ENCODE data around the gene ATR. TPM values are rescaled to one million over a fixed set of nuclear protein-coding genes. Genes with fewer than 3 reads are reported as not detected.

ATR gene
- total RNA-seq, 1 experiment from 2014 or later = 24.7 TPM

DNA sequence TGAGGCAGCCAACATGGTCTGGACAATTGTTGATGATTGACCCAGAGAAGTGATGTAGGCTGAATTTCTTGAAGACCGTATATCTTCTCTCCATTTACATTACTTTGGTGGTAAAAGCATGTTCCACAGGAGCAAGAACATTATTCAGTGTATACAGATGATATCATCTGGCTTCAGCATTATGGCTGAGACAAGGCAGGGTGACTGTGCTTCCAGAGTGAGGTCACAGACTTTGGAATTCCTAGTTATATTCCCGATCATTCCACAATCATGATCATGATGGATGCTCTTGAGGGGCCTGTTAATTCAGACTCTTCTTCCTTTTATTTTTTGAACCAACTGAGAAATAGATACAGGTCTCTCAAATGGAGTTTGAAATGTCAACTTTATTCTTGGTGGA is 36.6 kb upstream of the ATR start:
- RAD21 ChIA-PET (ENCODE audit: low non-redundant PET in 1 of 2, low total read pairs in 2 of 2, uncharacterized antibody in 2 of 2, unreplicated experiment in 2 of 2) = no interaction called here
- Histone ChIP-seq H2AFZ (ENCODE audit: low read depth, low read length, poor library complexity, severe bottlenecking) (no peak overlapping the region), H3K27ac (ENCODE audit: low read depth, low read length) (no peak overlapping the region)

More for the DNA sequence above, 36.6 kb upstream of the ATR start:
- H3K9me3 ChIP-seq (ENCODE audit: control insufficient read depth in 1 of 2, insufficient read depth in 1 of 2, low read depth in 1 of 2, low read length in 2 of 2) = no peaks in the 10 kb centered on the region
- no peak overlapping the region for H3K4me3 ChIP-seq (replicated peaks in 1 of 2; ENCODE audit: low read depth in 1 of 2, low read length in 2 of 2)
- no peak for DNase-seq (ENCODE audit: low read depth, low spot score)
- peaks cover 11 to 13% of the 10 kb centered on the region in 2 experiments for H3K4me1 ChIP-seq (ENCODE audit: control insufficient read depth in 1 of 2, insufficient read depth in 2 of 2, low read length in 2 of 2)
- intact Hi-C loops (cut with micrococcal nuclease) = no loop called here
- H3K36me3 ChIP-seq (ENCODE audit: control insufficient read depth in 1 of 2, insufficient read depth in 2 of 2, low read length in 2 of 2) = no peaks in the 10 kb centered on the region
- TF ChIP-seq, protein P1, sequence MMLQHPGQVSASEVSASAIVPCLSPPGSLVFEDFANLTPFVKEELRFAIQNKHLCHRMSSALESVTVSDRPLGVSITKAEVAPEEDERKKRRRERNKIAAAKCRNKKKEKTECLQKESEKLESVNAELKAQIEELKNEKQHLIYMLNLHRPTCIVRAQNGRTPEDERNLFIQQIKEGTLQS (IDR thresholded peaks at IDR 0.05) = no peak
- TF ChIP-seq POLR2A (IDR thresholded peaks at IDR 0.05; ENCODE audit: borderline replicate concordance, extremely low read depth, insufficient read depth, insufficient read length) (no peak), SIN3A (IDR thresholded peaks at IDR 0.05; ENCODE audit: low read depth) (no peak), ZNF274 (IDR thresholded peaks at IDR 0.05; ENCODE audit: low read depth, low read length) (no peak), CEBPB (IDR thresholded peaks at IDR 0.05; ENCODE audit: low read depth) (no peak), TCF7L2 (IDR thresholded peaks at IDR 0.05; ENCODE audit: borderline replicate concordance, extremely low read depth, insufficient read depth, insufficient read length) (no peak), EZH2 (IDR thresholded peaks at IDR 0.05) (no peak), JUND (IDR thresholded peaks at IDR 0.05) (no peak), YY1 (IDR thresholded peaks at IDR 0.05; ENCODE audit: extremely low read depth, insufficient replicate concordance, low read depth, low read length) (no peak), ZFX (IDR thresholded peaks at IDR 0.05) (no peak), ZBTB33 (IDR thresholded peaks at IDR 0.05; ENCODE audit: extremely low read depth, insufficient replicate concordance, low read length) (no peak), REST (IDR thresholded peaks at IDR 0.05; ENCODE audit: low read depth) (no peak), FOSL1 (IDR thresholded peaks at IDR 0.05; ENCODE audit: low read depth) (no peak), RAD21 (IDR thresholded peaks at IDR 0.05; ENCODE audit: low read depth) (no peak), POLR2AphosphoS5 (IDR thresholded peaks at IDR 0.05; ENCODE audit: low read depth, low read length) (no peak), EZH2phosphoT487 (IDR thresholded peaks at IDR 0.05; ENCODE audit: borderline replicate concordance) (no peak), EGR1 (IDR thresholded peaks at IDR 0.05; ENCODE audit: low read depth) (no peak), CBX3 (IDR thresholded peaks at IDR 0.05; ENCODE audit: low read depth) (no peak), MAX (IDR thresholded peaks at IDR 0.05) (no peak)
- no TSS peak for BruUV-seq (replicated peaks)
- no peaks in the 10 kb centered on the region for H3K27me3 ChIP-seq (ENCODE audit: insufficient read depth, low read length)
- no peak overlapping the region for H3K9ac ChIP-seq (ENCODE audit: low read length)
- ChIA-PET CTCF (no interaction called here), POLR2A (no interaction called here)
- H3K9me2 ChIP-seq (ENCODE audit: insufficient read depth) = no peaks in the 10 kb centered on the region; the same call in 1 of the 2 replicates
- no peaks in the 10 kb centered on the region for H4K20me1 ChIP-seq (ENCODE audit: insufficient read depth)
- no peak overlapping the region for H3K4me2 ChIP-seq (ENCODE audit: low read length)
- peaks cover 4% of the 10 kb centered on the region; the same call in 1 of the 2 replicates for H3K79me2 ChIP-seq (ENCODE audit: insufficient read depth, low read length)
- no peak for ATAC-seq

All from HCT116 (cell line).